Pulmonary artery endothelial cell (primary cell): ENCODE results near the gene RIC8A. TPM values are rescaled to one million over a fixed set of nuclear protein-coding genes. Genes with fewer than 3 reads are reported as not detected.

Experiments used
- DNase-seq: peaks from one replicate; pipeline ENCODE4 v3.0.0-alpha.2; 2011; ENCODE audit warnings: low read depth, low spot score
- total RNA-seq: library from RNA; depleted of rRNA; stranded (reverse); fragments of >200 nt; gene quantifications from 2 replicates; pipeline ENCODE4 v1.2.3, GENCODE V29; 2014

The RIC8A gene
- total RNA-seq, 1 donor from 2014 or later: 187 TPM

DNA sequence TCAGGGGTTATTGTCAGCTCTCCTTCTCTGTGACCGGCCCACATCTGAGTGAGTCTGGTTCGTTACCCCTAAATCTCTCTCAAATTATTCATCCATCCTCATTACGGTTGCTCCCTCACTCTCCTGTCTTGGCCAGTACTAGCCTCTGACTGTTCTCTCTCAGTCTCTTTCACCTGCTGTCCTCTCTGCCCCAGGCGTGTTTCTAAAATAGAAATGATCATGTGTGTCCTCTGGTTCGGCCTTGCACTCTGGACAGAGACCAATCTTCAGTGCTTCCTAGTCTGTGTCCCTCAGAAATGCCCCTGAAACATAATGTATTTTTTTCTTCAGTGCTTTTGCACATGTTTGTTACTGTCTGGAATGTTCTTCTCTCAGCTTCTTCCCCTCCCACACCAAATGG is 34.1 kb downstream of the RIC8A start:
- no peak for DNase-seq

DNA sequence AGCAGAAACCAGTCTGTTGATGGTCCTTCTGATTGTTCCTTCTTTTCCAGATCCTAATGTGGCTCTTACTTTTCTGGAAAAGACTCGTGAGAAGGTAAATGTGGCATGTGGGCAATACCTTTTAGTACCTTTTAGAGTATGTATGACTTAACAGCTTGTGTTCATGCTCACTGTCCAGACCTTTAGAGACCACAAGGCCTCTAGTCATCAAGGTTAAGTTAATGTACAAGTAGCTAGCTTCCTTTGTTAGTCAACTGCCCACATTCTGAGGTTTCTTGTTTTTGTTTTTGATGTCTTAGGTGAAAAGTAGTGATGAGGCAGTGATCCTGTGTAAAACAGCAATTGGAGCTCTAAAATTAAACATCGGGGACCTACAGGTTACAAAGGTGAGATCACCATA is 36.9 kb downstream of the RIC8A start:
- DNase-seq: no peak

DNA sequence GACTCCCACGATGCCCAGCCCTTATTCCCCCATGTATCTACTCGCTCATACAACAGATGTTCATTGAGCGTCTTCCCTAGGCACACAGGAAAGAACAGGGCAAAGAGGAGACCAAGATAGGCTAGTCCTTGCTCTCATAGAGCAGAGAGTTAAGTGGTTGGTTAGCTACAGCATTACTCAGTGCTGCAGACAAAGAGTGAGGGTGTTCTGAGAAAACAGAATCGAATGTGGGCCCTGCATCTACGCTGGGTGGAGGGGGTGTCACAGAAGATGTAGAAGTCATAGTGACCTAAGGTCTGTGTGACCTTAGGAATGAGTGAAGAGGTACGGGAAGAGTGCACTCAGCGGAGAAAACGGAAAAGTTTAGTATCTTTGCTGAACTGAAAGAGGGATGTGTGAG is 41.6 kb downstream of the RIC8A start:
- no peak for DNase-seq

DNA sequence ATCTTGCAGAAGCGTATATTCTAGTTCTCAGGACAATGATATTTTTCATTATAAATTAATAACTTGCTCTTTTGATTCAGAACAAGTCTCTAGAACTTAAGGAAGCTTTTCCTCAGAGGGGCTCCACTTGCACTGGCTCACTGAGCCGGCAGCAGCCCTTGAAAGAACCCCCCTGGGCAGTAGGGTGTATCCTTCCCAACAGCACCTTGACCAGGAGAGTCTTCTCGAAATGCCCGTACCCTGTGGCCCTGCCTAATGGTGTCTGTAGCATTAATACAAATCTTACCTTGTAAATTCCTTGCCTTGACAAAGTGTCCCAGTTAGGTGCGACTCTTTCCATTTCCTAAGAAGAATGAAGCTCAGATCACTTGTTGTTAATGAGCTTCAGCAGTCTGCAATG is 42.8 kb downstream of the RIC8A start:
- no peak for DNase-seq

DNA sequence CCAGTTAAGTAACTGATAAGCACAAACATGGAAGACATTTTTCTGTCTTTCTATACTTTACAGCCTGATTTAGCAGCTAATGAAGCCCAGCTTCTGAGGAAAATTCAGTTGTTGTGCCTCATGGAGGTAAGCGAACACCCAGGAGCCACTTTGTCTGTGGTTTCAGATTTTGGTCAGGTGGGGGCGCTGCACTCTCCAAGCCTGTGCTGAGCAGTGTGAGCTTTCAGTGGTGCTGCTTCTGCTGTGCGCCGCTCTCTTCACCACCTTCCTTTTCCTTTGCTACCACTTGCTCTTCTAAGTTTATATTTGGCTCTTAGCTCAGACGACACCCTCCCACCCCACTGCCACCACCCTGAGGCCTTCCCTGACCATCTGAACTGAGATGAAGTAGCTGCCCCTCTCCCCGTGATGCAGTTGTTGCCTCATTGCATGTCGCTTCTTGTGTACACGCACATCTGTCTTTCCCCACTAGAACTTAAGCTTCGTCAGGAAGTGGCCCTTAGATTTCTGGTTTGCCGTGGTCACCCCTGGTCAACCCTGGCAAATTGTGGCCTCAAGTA is 43.3 kb downstream of the RIC8A start:
- no peak for DNase-seq

DNA sequence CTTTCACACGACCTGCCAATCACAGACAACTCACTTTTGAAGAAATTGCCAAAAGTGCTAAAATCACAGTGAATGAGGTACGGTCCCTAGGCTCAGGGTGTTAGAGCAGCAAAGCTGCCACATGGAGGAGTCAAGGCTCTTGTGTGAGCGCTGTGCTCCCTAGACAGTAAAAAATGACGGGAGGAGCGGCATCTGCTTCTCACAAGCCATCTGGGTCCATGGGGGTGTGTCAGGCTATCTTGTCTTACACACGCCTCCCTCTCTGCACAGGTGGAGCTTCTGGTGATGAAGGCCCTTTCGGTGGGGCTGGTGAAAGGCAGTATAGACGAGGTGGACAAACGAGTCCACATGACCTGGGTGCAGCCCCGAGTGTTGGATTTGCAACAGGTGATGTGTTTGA is 44.0 kb downstream of the RIC8A start:
- DNase-seq: no peak

DNA sequence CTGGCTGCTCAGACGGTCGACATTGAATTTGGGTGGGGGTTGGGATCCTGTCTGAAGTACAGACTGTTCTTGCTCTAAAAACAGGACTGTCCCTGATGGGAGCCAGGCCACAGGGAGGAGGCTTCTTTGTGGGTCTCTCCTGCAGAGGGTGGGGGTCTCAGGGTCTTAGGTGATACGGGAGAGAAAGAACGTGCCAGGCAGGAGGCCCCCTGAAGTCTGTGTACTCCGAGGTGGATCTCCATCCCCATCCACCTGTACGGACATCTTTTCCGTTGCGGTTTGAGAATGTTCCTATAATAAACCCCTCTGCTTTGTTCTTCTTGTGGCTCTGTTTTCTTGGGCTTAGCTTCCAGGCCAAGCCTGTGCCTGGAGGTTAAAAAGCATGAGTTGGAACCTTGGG is 45.2 kb downstream of the RIC8A start:
- DNase-seq: no peak

DNA sequence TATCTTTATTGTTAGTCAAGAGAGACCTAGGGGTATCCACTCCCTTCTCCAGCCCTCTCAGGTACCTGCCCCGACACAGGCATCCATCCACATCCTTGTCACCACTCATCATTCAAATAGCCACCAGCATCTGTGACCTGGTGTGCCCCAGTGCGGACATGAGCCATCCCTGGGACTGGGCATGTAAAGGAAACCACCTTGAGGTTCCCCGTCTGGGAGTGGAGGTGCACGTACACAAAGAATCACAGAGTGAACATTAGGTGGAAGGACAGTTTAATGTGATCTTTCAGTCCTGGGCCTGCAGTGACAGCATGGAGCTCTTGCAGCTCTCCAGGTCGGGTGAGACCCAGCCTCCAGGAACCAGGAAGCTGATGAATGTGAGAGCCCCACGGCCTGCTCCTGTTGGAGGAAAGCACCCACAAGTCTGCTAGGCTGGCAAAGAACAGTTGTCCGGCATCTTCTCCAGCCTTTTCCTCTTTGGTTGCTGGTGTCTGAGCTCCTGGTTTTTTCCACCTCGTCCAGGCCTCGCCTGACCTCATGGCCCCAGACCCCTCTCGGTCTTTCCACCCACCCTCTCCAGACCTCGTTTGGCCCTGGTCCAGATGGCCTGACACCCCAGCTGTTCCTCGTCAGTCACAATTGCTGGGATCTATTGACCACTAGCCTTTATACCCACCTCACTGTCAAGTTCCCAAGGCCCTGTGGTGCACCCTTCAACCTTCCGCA is 45.8 kb downstream of the RIC8A start:
- no peak for DNase-seq

DNA sequence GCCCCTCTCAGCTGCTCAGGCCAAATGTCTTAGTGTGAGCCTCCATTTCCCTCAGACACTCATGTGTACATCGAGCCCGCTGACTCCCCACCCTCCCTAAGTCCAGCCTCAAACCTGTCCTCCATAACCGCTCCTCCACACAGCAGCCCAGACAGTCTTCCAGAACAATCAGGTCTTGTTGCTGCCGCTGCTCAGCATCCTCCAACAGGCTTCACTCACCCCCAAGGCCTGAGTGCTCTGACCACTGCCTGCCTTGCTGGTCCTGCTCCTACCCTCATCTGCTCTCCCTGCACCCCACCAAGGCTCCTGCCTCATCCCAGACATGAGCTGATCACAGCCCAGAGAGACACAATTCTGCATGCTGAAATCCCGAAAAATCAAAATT is 46.4 kb downstream of the RIC8A start:
- DNase-seq: no peak

DNA sequence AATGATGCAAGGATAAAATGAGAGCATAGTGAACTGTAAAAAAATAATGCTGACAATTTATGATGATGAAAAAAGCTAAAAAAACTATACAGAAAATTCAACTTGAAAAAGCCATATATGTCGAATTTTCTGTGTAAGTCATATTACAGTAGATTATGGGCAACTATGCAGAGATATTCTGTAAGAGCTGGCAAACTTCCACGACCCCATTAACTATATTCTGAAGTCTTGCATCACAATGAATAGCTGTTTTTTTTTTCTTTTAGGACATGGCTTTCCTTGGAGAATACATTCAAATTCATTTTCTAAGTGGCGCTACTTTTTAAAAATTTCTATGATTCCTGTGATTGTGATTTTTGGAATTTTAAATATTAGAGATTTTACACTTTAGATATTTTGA is 47.7 kb downstream of the RIC8A start:
- no peak for DNase-seq

DNA sequence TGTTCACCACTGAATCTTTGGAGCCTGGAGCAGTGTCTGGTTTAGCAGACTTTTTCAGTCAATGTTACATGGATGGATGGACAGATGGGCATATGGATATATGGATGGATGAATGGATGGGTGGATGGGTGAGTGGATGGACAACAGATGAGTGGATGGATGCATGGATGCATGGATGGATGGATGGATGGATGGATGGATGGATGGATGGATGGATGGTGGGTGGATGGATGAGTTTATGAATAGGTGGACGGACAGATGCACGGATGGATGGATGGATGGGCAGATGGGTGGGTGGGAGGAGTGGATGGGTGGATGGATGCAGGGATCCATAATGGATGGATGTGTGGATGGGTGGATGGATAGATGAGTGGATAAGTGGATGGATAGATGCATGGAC is 48.3 kb downstream of the RIC8A start:
- no peak for DNase-seq

DNA sequence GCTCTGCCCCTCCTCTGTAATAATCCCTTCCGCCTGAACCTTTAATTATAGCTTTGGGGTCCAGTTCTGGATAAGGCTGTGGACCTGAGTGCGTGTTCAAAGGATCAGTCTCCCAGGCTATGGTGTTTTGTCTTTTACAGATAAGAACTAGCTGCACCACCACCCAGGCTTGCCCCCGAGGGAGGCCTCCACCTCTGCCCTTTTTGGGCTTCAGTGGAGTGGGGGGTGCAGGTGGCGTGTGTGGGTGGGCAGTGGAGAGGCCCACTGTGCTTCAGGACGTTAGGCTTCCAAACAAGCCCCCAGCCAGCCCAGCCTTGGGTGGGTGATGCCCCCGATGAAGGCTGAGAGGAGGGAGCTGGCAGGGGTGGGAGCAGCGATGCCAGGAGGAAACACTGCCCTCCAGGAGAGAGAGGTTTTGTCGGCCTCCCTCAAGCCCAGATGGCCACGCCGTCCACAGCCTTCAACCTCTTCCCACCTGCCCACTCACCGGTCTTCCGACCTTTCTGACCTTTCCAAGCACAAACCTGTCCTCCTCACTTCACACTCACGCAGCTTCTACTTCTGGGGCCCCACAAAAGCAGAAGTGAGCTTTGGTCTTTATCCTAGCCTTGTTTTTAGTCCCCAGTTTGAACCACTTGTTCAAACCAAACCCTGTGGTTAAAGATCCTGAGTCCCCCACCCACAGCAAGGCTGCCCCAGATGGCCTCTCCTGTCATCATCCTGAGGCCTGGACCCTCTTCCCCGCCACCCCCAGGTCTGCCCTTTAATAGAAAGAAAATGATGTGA is 49.6 kb downstream of the RIC8A start:
- DNase-seq: no peak

DNA sequence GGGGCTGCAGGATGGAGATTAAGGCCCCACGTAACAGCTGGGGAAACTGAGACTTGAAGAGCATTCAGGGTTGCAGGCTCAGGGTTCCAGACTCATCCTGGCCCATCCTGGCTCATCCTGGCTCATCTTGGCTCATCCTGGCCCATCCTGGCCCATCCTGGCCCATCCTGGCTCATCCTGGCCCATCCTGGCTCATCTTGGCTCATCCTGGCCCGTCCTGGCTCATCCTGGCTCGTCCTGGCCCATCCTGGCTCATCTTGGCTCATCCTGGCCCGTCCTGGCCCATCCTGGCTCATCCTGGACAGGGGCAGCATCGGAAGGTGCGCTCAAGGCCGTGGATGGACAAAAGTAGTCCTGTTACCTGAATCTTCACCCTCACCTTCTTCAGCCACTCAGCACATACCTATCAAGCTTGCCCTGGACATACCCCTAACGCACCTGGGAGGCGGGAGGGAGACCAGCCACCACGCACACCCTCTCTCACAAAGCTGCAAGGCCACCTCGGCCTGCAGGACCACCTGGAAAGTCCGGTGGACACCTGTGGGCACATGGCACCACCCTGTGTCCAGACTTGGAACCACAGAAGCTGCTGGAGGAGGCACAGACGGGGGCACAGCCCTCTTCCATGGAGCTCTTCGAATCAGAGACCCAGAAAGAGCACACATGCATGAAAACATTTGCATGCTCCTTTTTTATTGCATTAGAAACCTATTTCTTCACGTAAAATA is 50.4 kb downstream of the RIC8A start:
- DNase-seq: no peak

DNA sequence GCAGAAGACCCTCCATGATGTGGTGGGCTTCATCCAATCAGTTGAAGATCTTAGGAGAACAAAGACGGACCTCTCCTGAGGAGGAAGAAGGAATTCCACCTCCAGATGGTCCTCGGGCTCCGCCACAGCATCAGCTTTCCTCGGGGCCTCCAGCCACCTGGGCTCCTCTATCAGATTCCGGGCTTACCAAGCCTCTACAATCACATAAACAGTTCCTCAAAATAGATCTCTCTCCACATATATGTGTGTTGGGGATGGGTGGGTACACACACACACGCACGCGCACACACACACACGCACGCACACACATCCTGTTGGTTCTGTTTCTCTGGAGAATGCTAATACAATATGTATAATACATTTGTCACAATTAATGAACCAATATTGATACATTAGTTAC is 51.9 kb downstream of the RIC8A start:
- DNase-seq: no peak

DNA sequence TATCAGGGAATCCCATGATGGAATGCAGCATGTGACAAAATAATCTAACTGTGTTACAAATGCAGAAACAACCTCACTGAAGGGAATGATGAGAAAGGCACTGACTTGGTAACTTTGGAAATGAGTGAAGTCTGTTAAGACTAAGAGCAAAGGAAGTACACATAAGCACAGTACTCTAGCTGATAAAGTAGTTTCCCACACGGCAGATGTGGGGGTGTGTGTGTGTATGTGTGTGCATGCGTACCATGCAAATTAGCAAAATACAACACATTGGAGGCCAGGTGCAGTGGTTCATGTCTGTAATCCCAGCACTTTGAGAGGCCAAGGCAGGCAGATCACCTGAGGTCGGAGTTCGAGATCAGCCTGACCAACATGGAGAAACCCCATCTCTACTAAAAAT is 54.1 kb downstream of the RIC8A start:
- no peak for DNase-seq

Other genes starting within 250 kb of the RIC8A start
- not detected in 2 replicates for gene SCGB1C1, start 14.6 kb upstream of the RIC8A start, total RNA-seq
- 13.1 and 13.2 TPM in 2 replicates for gene BET1L, start 309 bp upstream of the RIC8A start, total RNA-seq
- 5.8 and 9.8 TPM in 2 replicates for gene SIRT3, start 28.6 kb downstream of the RIC8A start, total RNA-seq
- 224 and 268 TPM in 2 replicates for gene PSMD13, start 29.3 kb downstream of the RIC8A start, total RNA-seq
- gene NLRP6, start 70.7 kb downstream of the RIC8A start, total RNA-seq: not detected in 2 replicates
- gene PGGHG, start 81.4 kb downstream of the RIC8A start, total RNA-seq: 12.3 and 13.6 TPM in 2 replicates
- not detected in 2 replicates for gene IFITM5, start 91.8 kb downstream of the RIC8A start, total RNA-seq
- 32.9 and 46.6 TPM in 2 replicates for gene IFITM2, start 100.1 kb downstream of the RIC8A start, total RNA-seq
- gene IFITM1, start 106.3 kb downstream of the RIC8A start, total RNA-seq: 1.7 and 7.9 TPM in 2 replicates
- 44.4 and 45.8 TPM in 2 replicates for gene IFITM3, start 113.2 kb downstream of the RIC8A start, total RNA-seq
- gene B4GALNT4, start 161.8 kb downstream of the RIC8A start, total RNA-seq: 1.5 TPM in 2 replicates
- gene PKP3, start 186.5 kb downstream of the RIC8A start, total RNA-seq: 0.26 and 0.67 TPM in 2 replicates
- 27.6 and 39.6 TPM in 2 replicates for gene SIGIRR, start 207.3 kb downstream of the RIC8A start, total RNA-seq
- gene ANO9, start 234.3 kb downstream of the RIC8A start, total RNA-seq: 0.07 TPM in 1 of 2 replicates, not detected in the other
- gene PTDSS2, start 242.6 kb downstream of the RIC8A start, total RNA-seq: 32.1 and 39.7 TPM in 2 replicates